GM06990 (cell line): ENCODE results near the gene TMED6.

Source experiments
- DNase-seq: peaks from one replicate; pipeline ENCODE4 v3.0.0-alpha.2; 2011; ENCODE audit not compliant: insufficient read length; ENCODE audit errors: extremely low read depth
- H3K27me3 ChIP-seq: replicated peaks from 2 replicates; pipeline ENCODE4 v1.6.0; 2011; ENCODE audit warnings: low read length; ENCODE audit not compliant: control insufficient read depth, insufficient read depth
- H3K36me3 ChIP-seq: 2 replicates; pipeline ENCODE4 v1.5.1; 2011; ENCODE audit warnings: low read length; ENCODE audit not compliant: control insufficient read depth, insufficient read depth
- H3K4me3 ChIP-seq: replicated peaks from 2 replicates; pipeline ENCODE4 v1.5.1; 2011; ENCODE audit warnings: low read depth, mild to moderate bottlenecking, control low read depth, low read length
- CTCF ChIP-seq: IDR thresholded peaks from 2 replicates; pipeline ENCODE4 v1.5.1; 2011; ENCODE audit warnings: low read length, control low read depth, mild to moderate bottlenecking, inconsistent platforms; ENCODE audit not compliant: insufficient read depth, poor library complexity, severe bottlenecking

The TMED6 gene

DNA sequence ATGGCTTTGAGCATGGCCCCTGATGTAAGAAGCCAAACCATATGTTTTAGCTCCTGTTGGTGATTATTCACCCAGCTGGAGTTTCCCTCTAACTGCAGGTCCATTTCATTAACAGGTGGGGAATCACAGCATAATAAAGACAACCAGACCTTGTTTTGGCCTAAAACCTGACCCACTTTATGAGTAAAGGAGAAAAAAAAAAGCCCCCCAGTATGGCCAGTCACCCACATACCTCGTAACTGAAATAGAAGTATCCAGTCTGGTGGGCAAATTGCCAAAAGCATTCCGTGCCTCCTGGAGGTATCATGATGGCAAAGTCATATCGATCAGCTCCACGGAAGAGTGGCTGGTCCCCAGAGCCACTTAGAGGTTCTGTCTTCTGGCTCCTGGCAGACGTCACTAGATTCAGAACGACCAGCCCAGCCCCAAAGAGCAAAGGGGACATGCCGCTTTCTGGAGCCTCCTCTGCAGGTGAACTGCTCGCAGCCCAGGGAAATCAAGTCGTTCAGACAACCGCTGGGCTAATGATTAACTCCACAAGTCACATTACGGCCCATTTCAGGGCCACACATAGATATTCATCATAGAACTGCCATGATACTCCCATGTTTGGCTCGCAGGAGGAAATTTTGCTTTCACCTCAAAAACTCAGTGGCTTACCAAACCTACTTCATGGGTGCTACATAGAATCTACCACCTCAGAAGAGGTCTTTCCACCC lies at the start of gene TMED6:
TSS of gene TMED6 (minus strand) at position 478 of the 719 bp plus-strand sequence. CDS start at position 445, 33 bp downstream.
- no peak for TF ChIP-seq CTCF
- DNase-seq, result no peak
- no peak within 1 kb of the TSS for H3K4me3 ChIP-seq
- H3K27me3 ChIP-seq, result no peaks in the 10 kb centered on the region
- peaks cover 3% of the 10 kb centered on the region for H3K36me3 ChIP-seq

GRCh38 chr16:69399361-69399760 lies 47.8 kb upstream of the TMED6 start:
- H3K4me3 ChIP-seq, result no peak overlapping the region
- H3K27me3 ChIP-seq, result no peaks in the 10 kb centered on the region
- no peak for DNase-seq
- H3K36me3 ChIP-seq, result no peaks in the 10 kb centered on the region
- no peak for TF ChIP-seq CTCF

DNA sequence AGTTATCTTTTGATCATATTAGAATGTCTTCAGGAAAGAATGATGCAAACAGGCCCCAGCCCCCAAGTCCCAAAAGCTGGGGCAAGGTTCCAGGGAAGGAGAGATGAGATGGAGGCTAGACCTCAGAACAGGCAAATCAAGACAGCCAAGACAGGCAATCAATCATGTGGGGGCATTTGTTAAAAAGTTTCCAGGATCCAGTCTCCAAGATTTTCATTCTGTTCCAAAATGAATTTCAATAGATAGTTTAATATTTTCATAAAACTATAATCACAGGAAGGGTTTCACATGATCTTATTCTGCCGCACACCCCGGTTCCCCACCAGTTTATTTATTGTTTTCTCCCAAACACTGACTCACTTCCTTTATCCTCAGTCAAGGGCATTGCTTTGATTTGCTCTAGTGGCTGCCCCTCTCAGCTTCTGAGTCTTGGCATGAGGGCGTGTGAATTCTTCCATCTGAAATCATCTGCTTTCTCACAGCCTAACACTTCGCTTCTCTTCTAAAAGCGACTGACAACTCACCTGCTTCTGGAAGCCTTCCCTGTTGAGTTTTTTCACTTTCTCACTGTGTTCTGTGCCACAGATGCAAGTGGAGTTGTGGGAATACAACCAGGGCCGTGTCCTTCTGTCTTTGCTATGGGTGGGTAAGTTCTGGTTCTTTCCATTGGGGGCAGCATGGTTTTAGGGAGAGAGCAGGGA lies 46.4 kb upstream of the TMED6 start:
- Histone ChIP-seq H3K27me3 (no peaks in the 10 kb centered on the region), H3K36me3 (no peaks in the 10 kb centered on the region), H3K4me3 (no peak overlapping the region; the same call in 1 of the 2 replicates)
- TF ChIP-seq CTCF, result peak; percentile 39
- no peak for DNase-seq

DNA sequence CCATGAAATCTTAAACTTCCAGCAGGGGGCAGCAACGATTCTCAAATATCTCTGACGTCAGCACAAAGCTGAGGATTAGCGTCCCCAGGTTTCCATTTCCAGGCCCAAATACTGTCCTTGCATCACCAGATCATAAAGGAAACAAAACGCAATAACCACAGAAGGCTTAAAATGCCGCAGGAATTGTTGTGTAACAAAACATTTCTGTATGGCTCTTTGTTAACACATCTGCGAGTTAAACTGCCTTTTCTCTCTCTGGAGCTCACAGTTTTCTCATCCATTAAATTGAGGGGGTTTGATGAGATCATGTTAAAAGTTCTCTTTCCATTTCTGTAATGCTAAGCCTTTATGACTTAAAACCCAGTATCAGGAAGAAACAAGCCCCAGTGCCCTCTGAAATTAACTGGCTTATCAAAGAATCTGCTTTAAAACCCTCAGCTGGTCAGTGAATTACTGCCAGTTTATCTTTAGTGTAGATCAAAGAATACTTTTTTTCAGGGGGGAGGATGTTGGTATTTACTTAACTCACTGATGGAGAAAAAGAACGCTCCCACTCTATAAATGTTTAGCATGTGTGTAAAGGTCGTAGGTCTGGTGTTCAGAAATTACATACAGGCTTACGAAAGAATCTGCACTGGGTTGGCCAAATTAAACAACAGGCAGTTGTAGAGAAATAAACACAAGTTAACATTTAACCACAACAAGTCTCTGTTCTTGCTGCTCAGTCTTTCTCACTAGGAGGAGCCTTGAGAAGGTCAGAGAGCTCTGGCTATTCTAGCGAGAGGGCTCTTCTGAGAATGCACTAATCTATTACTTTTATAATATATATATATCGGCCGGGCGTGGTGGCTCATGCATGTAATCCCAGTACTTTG lies 44.8 kb upstream of the TMED6 start:
- H3K36me3 ChIP-seq, result no peaks in the 10 kb centered on the region
- no peak overlapping the region for H3K4me3 ChIP-seq
- DNase-seq, result peak; percentile 33
- no peaks in the 10 kb centered on the region for H3K27me3 ChIP-seq
- TF ChIP-seq CTCF, result peak; percentile 52

- Histone ChIP-seq H3K36me3 (no peaks in the 10 kb centered on the region), H3K4me3 (no peak overlapping the region), H3K27me3 (no peaks in the 10 kb centered on the region)
- no peak for DNase-seq
- TF ChIP-seq CTCF, result no peak
Observed at GRCh38 chr16:69395859-69396186, 44.2 kb upstream of the TMED6 start.
